Common myeloid progenitor, CD34-positive (primary cell): ENCODE results near the gene IGSF11.

Source experiments
- CTCF ChIA-PET: fragments of 350-600 bp; sonication (Branson Sonifier 250); formaldehyde crosslinking; loops from one replicate; lab custom pipeline; 2021; ENCODE audit warnings: antibody characterized with exemption; lab: Charles Lee
- POLR2A ChIA-PET: fragments of 350-600 bp; sonication (Branson Sonifier 250); formaldehyde crosslinking; loops from one replicate; lab custom pipeline; 2021; ENCODE audit warnings: antibody characterized with exemption; lab: Charles Lee
- DNase-seq, 3 donors: peaks; one replicate each; pipeline versions ENCODE4 v3.0.0 to v3.0.0-alpha.2; 2013
- H3K27ac ChIP-seq, 2 experiments: 1 replicate in 1 of 2; 2 replicates in 1 of 2; pipeline ENCODE4 v1.7.0; 2013; ENCODE audit warnings: inconsistent platforms in 2 of 2, low read length in 2 of 2, mild to moderate bottlenecking in 2 of 2, low read depth in 1 of 2, moderate library complexity in 1 of 2; ENCODE audit not compliant: severe bottlenecking in 2 of 2, insufficient read depth in 1 of 2, poor library complexity in 1 of 2
- H3K27me3 ChIP-seq, 5 experiments: replicated peaks in 2 of 5; 1 replicate in 3 of 5; 2 replicates in 2 of 5; pipeline versions ENCODE4 v1.6.1 to v1.7.0; 2013; ENCODE audit warnings: low read length in 4 of 5, mild to moderate bottlenecking in 2 of 5, moderate library complexity in 2 of 5, inconsistent platforms in 1 of 5; ENCODE audit not compliant: insufficient read depth in 5 of 5, control insufficient read depth in 4 of 5
- H3K36me3 ChIP-seq, 4 experiments: 1 replicate in 2 of 4; 2 replicates in 2 of 4; pipeline versions ENCODE4 v1.6.1 to v1.7.0; 2013; ENCODE audit warnings: low read length in 3 of 4, control low read depth in 1 of 4, mild to moderate bottlenecking in 1 of 4; ENCODE audit not compliant: control insufficient read depth in 4 of 4, insufficient read depth in 4 of 4
- H3K4me1 ChIP-seq, 4 experiments: 1 replicate in 3 of 4; 2 replicates in 1 of 4; pipeline versions ENCODE4 v1.6.1 to v1.7.1; 2013; ENCODE audit warnings: low read length in 3 of 4, mild to moderate bottlenecking in 3 of 4, control low read depth in 1 of 4, inconsistent platforms in 1 of 4, moderate library complexity in 1 of 4; ENCODE audit not compliant: control insufficient read depth in 4 of 4, insufficient read depth in 4 of 4; ENCODE audit errors: control extremely low read depth in 1 of 4
- H3K4me3 ChIP-seq, 7 experiments: 1 replicate in 4 of 7; 2 replicates in 3 of 7; pipeline versions ENCODE4 v1.5.1 to v1.7.0; 2013; ENCODE audit warnings: mild to moderate bottlenecking in 7 of 7, low read length in 6 of 7, moderate library complexity in 6 of 7, inconsistent platforms in 2 of 7, low read depth in 2 of 7, control low read depth in 1 of 7; ENCODE audit not compliant: insufficient read depth in 4 of 7, control insufficient read depth in 1 of 7; ENCODE audit errors: extremely low read depth in 1 of 7
- H3K9me3 ChIP-seq, 5 experiments: 1 replicate in 4 of 5; 2 replicates in 1 of 5; pipeline versions ENCODE4 v1.6.1 to v1.7.1; 2013; ENCODE audit warnings: low read length in 4 of 5, mild to moderate bottlenecking in 2 of 5, inconsistent platforms in 1 of 5, low read depth in 1 of 5, moderate library complexity in 1 of 5; ENCODE audit not compliant: control insufficient read depth in 4 of 5, insufficient read depth in 2 of 5; ENCODE audit errors: control extremely low read depth in 1 of 5
- WGBS: methylation state at CpG from one replicate; pipeline ENCODE4 v1.1.5; 2013; ENCODE audit not compliant: insufficient coverage; 5-methylcytosine and 5-hydroxymethylcytosine counted together

Gene IGSF11

GRCh38 chr3:119018690-119019463, 15.8 kb downstream of the IGSF11 start:
- CTCF ChIA-PET = interaction anchor here (2.4 kb wide), 1 partner anchor 16 kb away, joined by 5 read pairs; the partner anchor contains the start of gene IGSF11
- 80% methylated on average over 1 of the region's 1 CpG for WGBS
- Histone ChIP-seq H3K27ac (no peak overlapping the region), H3K4me1 (no peaks in the 10 kb centered on the region), H3K36me3 (no peaks in the 10 kb centered on the region), H3K27me3 (peaks cover 0 to 2% (median 0%) of the 10 kb centered on the region in 5 experiments), H3K9me3 (no peaks in the 10 kb centered on the region), H3K4me3 (no peak overlapping the region)
- POLR2A ChIA-PET = interaction anchor here (0.6 kb wide), 1 partner anchor 1630 kb away, joined by 3 read pairs; no protein-coding TSS in a partner anchor
- no peak for DNase-seq

GRCh38 chr3:119015942-119016341, 18.7 kb downstream of the IGSF11 start:
- H3K27me3 ChIP-seq = peaks cover 0 to 3% (median 0%) of the 10 kb centered on the region in 5 experiments
- 80% methylated on average over 1 of the region's 2 CpGs for WGBS
- no peaks in the 10 kb centered on the region for H3K9me3 ChIP-seq
- DNase-seq = no peak
- ChIA-PET CTCF (interaction anchor here (0.6 kb wide), 1 partner anchor 945 kb away, joined by 3 read pairs; no protein-coding TSS in a partner anchor), POLR2A (no interaction called here)
- no peak overlapping the region for H3K4me3 ChIP-seq
- no peaks in the 10 kb centered on the region for H3K4me1 ChIP-seq
- H3K27ac ChIP-seq = no peak overlapping the region
- H3K36me3 ChIP-seq = no peaks in the 10 kb centered on the region

GRCh38 chr3:119013951-119014350, 20.7 kb downstream of the IGSF11 start:
- Histone ChIP-seq H3K4me3 (no peak overlapping the region), H3K36me3 (no peaks in the 10 kb centered on the region), H3K27ac (no peak overlapping the region), H3K27me3 (peaks cover 0 to 3% (median 0%) of the 10 kb centered on the region in 5 experiments), H3K9me3 (no peaks in the 10 kb centered on the region), H3K4me1 (no peaks in the 10 kb centered on the region)
- POLR2A ChIA-PET = no interaction called here
- WGBS = 100% methylated on average over 1 of the region's 3 CpGs
- no peak for DNase-seq
- CTCF ChIA-PET = no interaction called here

- POLR2A ChIA-PET = no interaction called here
- no peaks in the 10 kb centered on the region for H3K36me3 ChIP-seq
- no peak overlapping the region for H3K27ac ChIP-seq
- no peak for DNase-seq
- no peaks in the 10 kb centered on the region for H3K4me1 ChIP-seq
- CTCF ChIA-PET = no interaction called here
- no CpG with 5 or more reads among the region's 1 CpG for WGBS
- no peak overlapping the region for H3K4me3 ChIP-seq
- peaks cover 0 to 3% (median 0%) of the 10 kb centered on the region in 5 experiments for H3K27me3 ChIP-seq
- no peaks in the 10 kb centered on the region for H3K9me3 ChIP-seq
Measured at GRCh38 chr3:119011528-119011927, 23.1 kb downstream of the IGSF11 start.

- ChIA-PET CTCF (no interaction called here), POLR2A (no interaction called here)
- no peaks in the 10 kb centered on the region for H3K9me3 ChIP-seq
- no peaks in the 10 kb centered on the region for H3K4me1 ChIP-seq
- H3K4me3 ChIP-seq = no peak overlapping the region
- 100% methylated on average over 1 of the region's 2 CpGs for WGBS
- no peak overlapping the region for H3K27ac ChIP-seq
- H3K27me3 ChIP-seq = no peaks in the 10 kb centered on the region
- no peak for DNase-seq
- H3K36me3 ChIP-seq = no peaks in the 10 kb centered on the region
Measured at GRCh38 chr3:118997190-118997589, 37.5 kb downstream of the IGSF11 start.

- POLR2A ChIA-PET = no interaction called here
- Histone ChIP-seq H3K27ac (no peak overlapping the region), H3K27me3 (peaks cover 0 to 2% (median 0%) of the 10 kb centered on the region in 5 experiments), H3K4me3 (no peak overlapping the region), H3K9me3 (peaks cover 0 to 1% (median 0%) of the 10 kb centered on the region in 5 experiments), H3K36me3 (no peaks in the 10 kb centered on the region), H3K4me1 (no peaks in the 10 kb centered on the region)
- DNase-seq = no peak
- no CpG with 5 or more reads among the region's 3 CpGs for WGBS
- CTCF ChIA-PET = no interaction called here
Measured at GRCh38 chr3:118991775-118992174, 42.9 kb downstream of the IGSF11 start.

- Histone ChIP-seq H3K4me1 (no peaks in the 10 kb centered on the region), H3K27ac (no peak overlapping the region), H3K4me3 (no peak overlapping the region), H3K36me3 (no peaks in the 10 kb centered on the region), H3K9me3 (peaks cover 0 to 3% (median 0%) of the 10 kb centered on the region in 5 experiments), H3K27me3 (peaks cover 0 to 2% (median 0%) of the 10 kb centered on the region in 5 experiments)
- ChIA-PET POLR2A (no interaction called here), CTCF (no interaction called here)
- DNase-seq = no peak
- no CpG with 5 or more reads among the region's 3 CpGs for WGBS
Measured at GRCh38 chr3:118990823-118991560, 43.7 kb downstream of the IGSF11 start.
